GM18873 (cell line): ENCODE data around the gene RUNDC3A.
A peak's percentile ranks its signal among the peaks of the same experiment; 100 is the strongest.

Experiments
- ATAC-seq: cut with Tn5 transposase; IDR thresholded peaks from one replicate; pipeline ENCODE4 v1.9.1; 2021; ENCODE audit warnings: mild to moderate bottlenecking, moderate library complexity, moderate number of reproducible peaks; ENCODE audit not compliant: unreplicated experiment, low FRiP score

RUNDC3A gene

DNA sequence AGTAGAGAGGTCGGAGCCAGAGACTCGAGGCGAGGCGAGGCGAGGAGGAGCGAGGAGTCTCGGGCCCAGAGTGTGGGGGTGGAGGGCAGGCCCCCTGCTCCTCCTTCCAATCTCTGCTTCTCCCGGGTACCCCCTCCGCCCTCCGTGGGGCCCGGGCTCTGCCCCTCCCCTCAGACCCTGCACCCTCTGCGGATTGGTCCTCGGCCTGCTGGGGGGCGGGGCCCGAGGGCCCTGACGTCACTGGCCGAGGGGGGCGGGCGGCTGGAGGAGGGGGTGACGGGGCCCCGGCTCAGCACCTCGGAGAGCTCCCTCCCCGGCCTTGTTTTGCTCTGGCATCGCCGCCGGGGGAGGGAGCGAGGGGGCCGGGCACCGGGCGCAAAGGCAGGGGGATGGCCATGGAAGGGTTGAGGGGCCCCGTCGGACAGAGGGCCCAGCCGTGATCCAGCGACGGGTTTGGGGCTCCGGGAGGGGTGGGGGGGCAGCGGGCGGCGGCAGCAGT, at the start of gene RUNDC3A:
TSS of gene RUNDC3A (plus strand) at position 282 of the 499 bp plus-strand sequence. CDS start 232 bp downstream, outside the sequence.
- no peak for ATAC-seq

DNA sequence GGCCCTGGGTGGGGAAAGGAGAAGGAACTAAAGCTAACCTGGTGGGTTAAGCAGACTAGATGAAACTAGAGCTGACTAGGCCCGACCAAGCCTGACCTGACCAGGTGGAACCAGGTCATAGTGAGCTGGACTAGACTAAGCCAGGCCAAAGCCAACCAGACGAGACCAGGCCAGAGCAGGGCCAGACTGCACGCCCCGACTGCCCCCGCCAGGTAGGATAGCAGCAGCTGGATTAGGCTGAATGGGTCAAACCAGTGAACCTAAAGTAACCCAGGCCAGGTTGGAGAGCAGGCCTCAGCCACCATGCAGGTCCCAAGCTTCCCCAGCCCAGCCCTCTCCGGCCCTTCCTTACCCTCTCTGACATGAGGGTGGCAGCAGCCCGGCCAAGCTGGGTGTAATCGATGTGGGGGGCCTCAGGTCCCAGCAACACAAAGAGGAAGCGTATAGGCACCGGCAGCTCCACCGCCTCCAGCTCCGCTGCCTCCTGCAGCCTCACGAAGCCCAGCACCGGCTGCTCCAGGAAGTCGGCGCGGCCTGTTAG, 49.5 kb upstream of the RUNDC3A start:
- no peak for ATAC-seq

DNA sequence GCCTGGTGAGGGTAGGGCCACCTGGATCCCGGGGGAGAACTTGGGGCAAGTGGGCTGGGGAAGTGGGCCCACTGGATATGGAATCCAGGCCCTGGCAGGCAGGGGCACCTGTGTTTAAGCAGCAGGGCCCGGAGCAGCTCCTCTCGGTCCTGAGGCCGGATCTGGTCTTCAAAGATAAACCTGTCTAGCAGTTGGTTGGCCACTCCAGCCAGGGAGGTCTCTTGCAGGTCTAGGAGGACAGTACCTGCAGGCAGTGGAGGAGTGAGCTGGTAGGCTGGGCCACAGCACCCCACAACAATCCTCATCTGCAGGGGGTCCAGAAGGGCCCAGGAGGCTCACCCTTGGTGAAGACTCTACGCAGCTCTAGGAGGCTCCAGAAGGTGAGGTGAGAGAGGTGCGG, 48.1 kb upstream of the RUNDC3A start:
- no peak for ATAC-seq

DNA sequence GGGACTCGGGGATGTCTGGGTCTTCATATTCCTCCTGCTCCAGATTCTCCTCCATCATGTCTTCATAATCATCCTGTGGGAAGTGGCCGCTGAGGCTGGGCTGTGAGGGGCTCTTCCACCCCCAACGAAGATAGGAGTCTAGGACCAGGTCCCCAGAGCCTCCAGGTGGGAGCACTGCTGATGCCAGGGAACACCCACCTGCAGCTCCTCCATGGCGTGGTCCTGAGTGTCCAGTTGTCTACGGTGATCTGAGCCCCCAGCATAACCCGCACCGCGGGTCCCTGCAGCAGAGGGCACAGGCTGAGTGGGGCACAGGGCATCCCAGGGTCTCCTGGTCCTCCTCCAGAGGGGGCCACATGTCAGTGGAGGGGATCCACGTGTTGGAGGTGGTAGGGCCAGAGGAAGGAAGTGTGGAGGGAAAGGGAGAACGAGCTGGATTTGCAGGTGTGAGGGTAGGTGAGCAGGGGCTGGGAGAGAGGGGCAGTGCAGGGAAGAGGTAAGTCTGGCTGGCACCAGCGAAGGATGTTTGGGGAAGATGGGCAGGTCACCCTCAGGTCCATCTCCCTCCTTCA, 45.7 kb upstream of the RUNDC3A start:
- no peak for ATAC-seq

DNA sequence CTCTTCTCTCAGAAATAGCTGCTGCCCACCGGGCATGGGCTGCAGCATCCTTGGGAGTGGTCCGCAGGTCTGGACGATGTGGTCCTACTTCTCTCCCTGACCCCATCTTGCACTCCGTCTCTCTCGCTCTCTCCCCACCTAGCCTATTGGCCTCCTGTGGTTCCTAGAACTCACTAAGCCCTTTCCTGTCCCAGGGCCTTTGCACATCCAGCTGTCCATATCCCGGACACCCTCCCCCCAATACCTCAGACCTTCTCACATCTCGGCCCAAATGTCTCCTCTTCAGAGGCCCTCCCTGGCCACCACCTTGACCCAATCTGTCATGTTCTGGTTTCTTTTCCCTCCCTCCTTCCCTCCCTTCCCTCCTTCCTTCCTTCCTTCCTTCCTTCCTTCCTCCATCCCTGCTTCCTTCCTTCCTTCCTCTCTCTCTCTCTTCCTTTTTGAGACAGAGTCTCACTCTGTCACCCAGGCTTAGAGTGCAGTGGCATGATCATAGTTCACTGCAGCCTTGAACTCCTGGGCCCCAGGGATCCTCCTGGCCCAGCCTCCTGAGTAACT, 45.0 kb upstream of the RUNDC3A start:
- no peak for ATAC-seq

GRCh38 chr17:44266402-44267164, 41.8 kb upstream of the RUNDC3A start:
- ATAC-seq = no peak

- no peak for ATAC-seq
Observed at GRCh38 chr17:44267165-44267455, 41.3 kb upstream of the RUNDC3A start.

GRCh38 chr17:44267818-44268490, 40.4 kb upstream of the RUNDC3A start, which contains the start of gene SLC4A1:
Gene SLC4A1, minus strand, starts transcription at chr17:44268135. Its CDS starts 5,269 bp downstream, at chr17:44262866.
- ATAC-seq = no peak

- ATAC-seq = no peak
Observed at GRCh38 chr17:44268709-44269534, 39.5 kb upstream of the RUNDC3A start.

- no peak for ATAC-seq
Observed at GRCh38 chr17:44269535-44270240, 38.7 kb upstream of the RUNDC3A start.

GRCh38 chr17:44272321-44272951, 36.0 kb upstream of the RUNDC3A start:
- no peak for ATAC-seq

DNA sequence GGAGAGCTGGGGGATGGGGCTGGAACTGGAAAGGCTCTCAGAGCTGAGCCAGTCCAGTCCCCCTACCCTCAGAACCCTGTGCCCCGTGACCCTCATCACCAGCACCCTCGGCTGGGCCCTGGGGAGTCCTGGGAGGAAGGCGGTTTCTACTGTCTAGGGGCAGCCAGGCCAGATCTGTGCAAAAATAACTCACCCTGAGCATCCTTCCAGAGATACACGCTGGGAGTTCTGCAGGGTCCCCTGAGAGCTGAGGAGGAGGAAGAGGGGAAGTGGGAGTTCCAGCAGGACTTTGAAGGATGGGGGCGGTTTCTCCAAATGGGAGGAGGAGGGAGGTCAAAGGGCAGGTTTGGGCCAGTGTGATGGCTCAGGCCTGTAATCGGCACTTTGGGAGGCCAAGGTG, 35.4 kb upstream of the RUNDC3A start:
- no peak for ATAC-seq

DNA sequence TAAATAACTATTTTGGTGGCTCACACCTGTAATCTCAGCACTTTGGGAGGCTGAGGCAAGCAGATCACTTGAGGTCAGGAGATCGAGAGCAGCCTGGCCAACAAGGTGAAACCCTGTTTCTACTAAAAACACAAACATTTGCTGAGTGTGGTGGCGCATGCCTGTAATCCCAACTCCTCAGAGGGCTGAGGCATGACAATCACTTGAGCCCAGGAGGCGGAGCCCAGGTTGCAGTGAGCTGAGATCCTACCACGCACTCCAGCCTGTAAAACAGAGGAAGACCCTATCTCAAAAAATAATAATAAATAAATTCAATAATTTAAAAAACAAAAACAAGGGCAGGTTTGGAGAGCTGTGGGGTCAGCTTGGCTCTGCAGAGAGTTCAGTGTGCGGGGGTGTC, 34.8 kb upstream of the RUNDC3A start:
- no peak for ATAC-seq

- ATAC-seq = no peak
Observed at GRCh38 chr17:44277976-44278375, 30.4 kb upstream of the RUNDC3A start.

DNA sequence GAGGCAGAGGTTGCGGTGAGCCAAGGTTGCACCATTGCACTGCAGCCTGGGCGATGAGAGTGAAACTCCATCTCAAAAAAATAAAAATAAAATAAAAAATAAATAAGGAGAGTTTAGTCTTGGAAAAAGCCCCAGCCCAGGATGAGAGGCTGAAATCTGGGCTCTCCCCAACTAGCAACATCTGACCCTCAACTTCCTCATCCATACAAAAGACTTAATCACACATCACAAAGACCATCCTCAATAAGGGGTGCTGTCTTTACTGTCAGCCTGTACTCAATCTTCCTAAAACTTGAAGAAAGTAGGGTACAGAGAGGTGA, 29.1 kb upstream of the RUNDC3A start:
- no peak for ATAC-seq

DNA sequence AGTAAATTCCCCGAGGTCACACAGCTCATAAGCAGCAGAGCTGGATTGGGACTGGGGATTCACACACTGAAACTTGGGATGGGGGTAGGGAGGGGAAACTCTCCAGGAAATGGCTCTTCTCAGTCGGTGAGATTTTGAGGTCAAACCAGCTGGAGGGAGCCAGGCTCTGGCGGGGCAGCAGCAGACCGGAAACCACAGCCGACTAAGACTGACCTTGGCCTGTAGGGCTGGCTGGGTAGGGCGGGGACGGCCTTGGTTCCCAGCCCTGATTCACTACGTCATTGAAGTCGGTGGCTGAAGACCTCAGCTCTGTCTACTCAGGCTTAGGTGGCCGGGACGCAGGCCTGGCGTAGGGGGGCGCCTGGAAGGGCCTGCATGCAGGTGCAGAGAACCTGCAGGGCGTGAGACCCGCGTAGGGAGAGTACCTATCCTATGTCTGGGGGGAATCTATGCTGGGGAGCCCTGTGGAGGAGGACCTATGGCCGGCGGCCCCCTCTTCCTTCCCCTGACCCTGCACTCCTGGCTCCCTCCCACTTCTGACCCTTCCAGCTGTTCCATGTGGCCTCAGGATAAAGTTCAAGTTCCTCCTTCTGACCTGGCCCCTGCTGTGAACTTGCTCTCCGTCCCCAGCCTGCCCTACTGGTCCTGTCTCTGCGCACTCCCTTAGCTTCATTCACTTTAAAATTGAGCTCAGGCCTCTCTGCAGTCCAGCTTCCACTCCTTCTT, 28.6 kb upstream of the RUNDC3A start:
- ATAC-seq = peak; percentile 67

DNA sequence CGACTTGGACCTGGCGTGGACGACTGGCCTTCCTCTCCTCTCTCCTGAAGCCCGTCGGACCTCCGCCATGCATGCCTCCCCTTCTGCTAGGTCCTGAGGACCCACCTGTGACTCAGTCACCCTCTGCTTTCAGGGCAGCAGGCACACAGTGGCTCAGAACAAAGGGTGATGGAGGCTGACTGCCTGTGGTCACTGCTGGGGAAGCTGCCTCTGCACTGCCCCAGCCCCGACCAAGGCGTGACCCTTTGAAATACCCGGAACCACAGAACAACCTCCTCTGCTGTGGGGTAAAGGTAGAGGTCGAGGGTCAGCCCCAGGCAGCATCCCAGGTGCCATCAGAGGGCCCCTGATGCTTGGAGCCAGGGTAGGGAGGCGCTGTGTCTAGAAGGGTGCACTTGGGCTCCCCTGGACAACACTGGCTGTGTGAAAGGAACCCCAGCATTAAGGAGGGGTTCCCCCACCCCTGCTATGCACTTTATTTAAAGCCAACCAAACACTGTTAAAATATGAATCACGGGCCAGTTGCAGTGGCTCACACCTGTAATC, 27.9 kb upstream of the RUNDC3A start:
- ATAC-seq = no peak

- no peak for ATAC-seq
Observed at GRCh38 chr17:44281570-44281969, 26.8 kb upstream of the RUNDC3A start.
